Measurements from ENCODE around the gene TMEM100.
A peak's percentile ranks its signal among the peaks of the same experiment; 100 is the strongest.

The TMEM100 gene

DNA sequence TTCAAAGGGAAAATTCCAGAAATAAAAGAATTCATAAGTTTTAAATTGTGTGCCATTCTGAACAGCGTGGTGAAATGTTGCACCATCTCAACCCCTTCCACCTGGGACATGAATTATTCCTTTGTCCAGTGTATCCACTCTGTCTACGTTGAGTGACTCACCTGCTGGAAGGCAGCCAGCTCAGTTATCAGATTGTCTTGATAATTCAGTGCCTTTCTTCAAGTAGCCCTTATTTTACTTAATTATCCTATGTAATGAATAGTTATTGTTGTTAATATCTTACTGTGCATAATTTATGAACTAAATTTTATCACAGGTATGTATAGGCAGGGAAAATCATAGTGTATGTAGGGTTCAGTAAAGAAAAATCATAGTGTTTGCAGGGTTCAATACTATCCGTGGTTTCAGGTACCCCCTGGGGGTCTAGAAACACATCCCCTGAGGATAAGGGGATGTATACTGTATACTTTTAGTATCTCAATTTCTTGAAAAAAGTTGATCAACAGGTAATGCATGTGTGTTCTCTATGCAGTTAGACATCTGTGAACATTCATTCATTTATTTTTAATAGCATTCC lies 20.5 kb upstream of the TMEM100 start:
- peak; percentile 69 for DNase-seq

DNA sequence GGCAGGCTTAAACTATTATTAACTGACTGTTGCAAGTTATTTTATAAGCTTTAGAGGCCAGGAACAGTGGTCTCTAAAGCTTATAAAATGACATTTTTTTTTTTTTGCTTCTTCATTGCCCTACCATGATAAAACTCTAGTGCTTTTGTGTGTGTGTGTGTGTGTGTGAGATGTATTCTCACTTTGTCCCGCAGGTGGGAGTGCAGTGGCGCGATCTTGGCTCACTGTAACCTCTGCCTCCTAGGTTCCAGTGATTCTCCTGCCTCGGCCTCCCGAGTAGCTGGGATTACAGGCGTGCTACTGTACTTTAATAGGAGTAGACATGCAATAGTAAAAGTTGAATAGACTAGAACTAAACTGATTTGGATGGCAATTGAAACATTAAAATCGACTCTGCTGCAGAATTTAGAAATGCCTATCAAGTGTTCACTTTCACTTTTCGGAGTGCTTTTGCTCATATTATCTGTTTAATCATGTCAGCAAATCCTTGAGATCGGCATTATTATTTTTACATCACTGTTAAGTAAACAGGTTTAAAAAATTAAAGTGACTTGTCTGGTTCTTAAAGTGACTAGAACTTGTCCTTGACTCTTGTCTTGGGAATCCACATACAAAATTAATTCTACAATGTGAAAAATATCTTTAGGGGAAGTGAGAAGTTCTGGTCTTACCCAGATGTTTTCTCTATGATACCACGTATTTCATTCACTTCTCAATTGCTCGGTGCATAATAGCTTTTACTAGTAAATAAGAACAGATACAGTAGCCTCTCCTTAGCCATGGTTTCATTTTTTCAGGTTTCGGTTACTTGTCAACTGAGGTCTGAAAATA lies 19.8 kb upstream of the TMEM100 start:
- no peak for DNase-seq

DNA sequence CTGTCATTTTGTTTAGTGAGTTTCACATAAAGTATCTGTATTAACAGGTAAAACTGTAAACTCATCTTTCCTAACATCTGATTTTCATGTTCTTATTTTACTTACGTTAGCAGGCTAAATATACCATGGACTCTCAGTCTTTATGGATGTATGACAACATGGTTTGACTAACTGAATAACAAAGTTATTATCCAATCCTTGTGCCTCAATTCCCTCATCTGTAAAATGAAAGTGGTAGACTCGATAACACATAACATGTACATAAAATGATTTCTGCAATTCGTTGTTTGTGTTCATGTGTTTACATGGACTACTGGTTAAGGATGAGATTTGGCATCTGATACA lies 18.7 kb upstream of the TMEM100 start:
- DNase-seq: no peak

GRCh38 chr17:55740511-55741355 lies 18.1 kb upstream of the TMEM100 start:
- no peak for DNase-seq

DNA sequence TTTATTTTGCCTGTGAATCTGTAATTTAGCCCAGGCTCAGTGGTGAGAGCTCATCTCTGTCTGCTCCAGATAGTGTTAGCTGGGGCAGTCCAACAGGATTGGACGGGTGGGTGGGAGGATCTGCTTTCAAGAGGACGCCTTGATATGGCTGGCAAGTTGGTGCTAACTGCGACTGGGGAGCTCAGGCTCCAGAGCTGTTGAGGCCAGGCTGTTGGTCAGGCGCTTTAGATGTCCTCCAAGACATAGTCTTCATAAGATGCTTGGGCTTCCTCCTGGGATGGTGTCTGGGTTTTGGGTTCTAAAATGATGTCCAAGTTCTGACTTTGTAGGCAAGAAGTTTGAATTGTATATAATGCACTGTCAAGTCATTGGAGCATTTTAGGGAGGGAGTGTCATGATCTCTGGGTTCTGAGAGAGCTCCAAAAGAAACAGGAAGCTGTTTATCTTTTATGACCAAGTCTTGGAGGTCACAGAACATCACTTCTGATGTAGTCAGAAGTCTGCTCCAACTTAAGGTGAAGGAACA lies 15.4 kb upstream of the TMEM100 start:
- no peak for DNase-seq

DNA sequence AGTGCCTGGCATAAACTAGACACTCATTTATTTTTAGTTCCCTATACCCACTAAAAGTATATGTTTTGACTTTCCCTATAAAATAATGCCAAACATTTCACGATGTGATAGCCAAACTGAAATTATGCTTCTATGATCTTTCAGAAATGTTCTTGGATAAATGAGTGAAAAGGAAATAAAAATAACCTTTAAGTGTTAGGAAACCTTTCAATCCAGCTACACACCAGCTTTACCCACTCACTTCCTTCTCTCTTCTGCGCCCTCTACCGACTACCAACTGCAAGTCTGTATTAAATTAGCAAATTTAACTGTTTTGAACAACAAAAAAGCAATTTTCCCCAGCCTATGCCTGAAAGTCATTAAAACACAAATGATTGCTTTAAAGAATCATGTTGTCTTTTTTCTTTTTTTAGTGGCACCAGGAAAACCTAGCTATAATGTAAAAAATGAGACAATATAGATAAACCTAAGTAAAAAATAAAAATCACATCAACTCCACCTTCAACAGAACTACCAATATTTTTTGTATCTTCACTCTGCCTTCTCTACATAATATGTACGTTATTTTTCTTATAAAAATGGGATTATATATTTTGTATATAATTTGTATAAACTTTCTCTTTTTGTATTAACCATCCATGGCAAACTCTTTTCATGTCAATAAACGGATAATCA lies 13.2 kb upstream of the TMEM100 start:
- no peak for DNase-seq

GRCh38 chr17:55734128-55734781 lies 11.6 kb upstream of the TMEM100 start:
- DNase-seq: no peak

DNA sequence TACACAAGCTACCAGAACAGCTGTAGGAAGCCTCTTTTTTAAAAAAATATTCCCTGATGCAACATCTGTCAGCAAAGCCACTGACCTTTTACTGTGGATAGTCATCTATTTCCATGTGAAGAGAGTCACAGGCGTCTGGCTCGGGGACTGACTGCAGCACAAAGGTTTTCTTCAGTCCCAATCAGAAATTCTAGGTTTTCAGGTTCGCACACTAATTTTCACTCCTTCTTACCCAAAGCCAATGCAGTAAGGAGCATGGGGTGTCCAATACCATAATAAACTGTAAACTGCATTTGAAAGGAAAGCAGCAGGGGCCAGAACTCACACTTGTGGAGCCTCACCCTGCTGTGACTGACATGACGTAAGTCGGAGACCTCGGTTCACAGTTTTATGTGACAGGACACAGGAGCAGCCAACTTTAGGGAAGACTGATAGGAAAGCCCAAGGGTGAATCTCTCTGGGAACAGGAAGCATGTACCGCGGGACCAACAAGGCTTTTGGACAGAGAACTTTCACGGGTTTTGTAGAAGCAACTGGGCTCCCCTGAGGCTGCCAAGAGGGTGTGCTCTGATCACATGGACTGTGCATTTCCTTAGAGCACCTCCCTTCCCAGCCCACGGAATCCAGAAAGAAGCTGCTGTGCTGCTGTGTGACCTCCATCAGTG lies 9.1 kb upstream of the TMEM100 start:
- no peak for DNase-seq

GRCh38 chr17:55730808-55731207 lies 8.1 kb upstream of the TMEM100 start:
- no peak for DNase-seq

- no peak for DNase-seq
Observed at GRCh38 chr17:55730380-55730779, 7.7 kb upstream of the TMEM100 start.

- no peak for DNase-seq
Observed at GRCh38 chr17:55729484-55729883, 6.8 kb upstream of the TMEM100 start.

DNA sequence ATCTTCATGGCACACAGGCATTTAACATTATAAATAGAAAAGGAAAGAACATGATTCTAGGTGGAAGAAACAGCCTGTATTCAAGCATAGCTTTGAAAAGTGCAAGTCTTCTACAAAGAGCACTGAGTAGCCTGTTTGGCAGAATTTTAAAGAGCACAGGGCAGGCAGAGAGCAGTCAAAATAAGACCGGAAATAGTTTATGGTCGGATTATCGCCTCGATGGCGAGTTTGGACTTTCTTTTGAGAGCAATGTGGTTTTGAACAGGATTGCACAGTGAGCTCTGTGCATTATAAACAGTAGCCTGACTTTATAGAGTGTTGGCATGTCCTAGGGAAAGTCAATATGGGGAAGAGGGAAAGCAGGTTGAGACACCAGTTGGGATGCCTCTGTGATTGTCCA lies 6.2 kb upstream of the TMEM100 start:
- DNase-seq: no peak

- DNase-seq: no peak
Observed at GRCh38 chr17:55728361-55728760, 5.7 kb upstream of the TMEM100 start.

DNA sequence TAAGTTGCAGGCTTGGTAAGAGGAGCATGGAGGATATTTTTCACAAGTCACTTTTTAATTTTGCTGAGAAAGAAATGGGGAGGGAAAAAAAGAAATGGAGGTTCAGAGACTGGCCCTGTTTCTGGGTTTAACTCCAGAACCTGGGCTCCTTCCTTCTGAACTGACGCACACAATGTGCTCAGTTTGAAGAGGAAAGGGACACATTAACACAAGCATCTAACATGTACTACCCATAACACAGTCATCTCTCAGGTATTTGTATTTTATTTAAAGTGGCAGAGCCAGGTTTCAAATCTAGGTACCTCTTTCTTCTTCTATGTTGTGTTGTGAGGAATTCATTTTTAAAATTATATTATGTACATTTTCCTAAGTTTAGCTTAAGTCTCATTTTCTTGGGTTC lies 5.3 kb upstream of the TMEM100 start:
- DNase-seq: no peak

- DNase-seq: no peak
Observed at GRCh38 chr17:55727275-55727674, 4.6 kb upstream of the TMEM100 start.

- peak; percentile 68 for DNase-seq
Observed at GRCh38 chr17:55726440-55726839, 3.8 kb upstream of the TMEM100 start.

- DNase-seq: no peak
Observed at GRCh38 chr17:55723488-55723848, 804 bp upstream of the TMEM100 start.

GRCh38 chr17:55722016-55722736 lies 488 bp downstream of the TMEM100 start:
- no peak for DNase-seq

GRCh38 chr17:55720919-55721836 lies 1.5 kb downstream of the TMEM100 start:
- no peak for DNase-seq
